HUES6 (cell line): ENCODE results near the gene OR13C8.
"Not testable (repeated sequence)": the region's sequence is repeated elsewhere in the genome, so short reads cannot be mapped to it uniquely, and the experiment has no call there.

ENCODE experiments used
- H3K27ac ChIP-seq: 2 replicates; pipeline ENCODE4 v1.7.0; 2013; ENCODE audit warnings: low read depth, mild to moderate bottlenecking, low read length, inconsistent platforms
- H3K27me3 ChIP-seq: 2 replicates; pipeline ENCODE4 v1.6.1; 2013; ENCODE audit warnings: low read length; ENCODE audit not compliant: control insufficient read depth, insufficient read depth
- H3K36me3 ChIP-seq: 2 replicates; pipeline ENCODE4 v1.6.1; 2013; ENCODE audit warnings: low read length; ENCODE audit not compliant: control insufficient read depth, insufficient read depth
- H3K4me1 ChIP-seq: 2 replicates; pipeline ENCODE4 v1.6.1; 2013; ENCODE audit warnings: low read length; ENCODE audit not compliant: control insufficient read depth, insufficient read depth
- H3K4me3 ChIP-seq: 2 replicates; pipeline ENCODE4 v1.5.1; 2013; ENCODE audit warnings: low read depth, low read length
- H3K9ac ChIP-seq: one replicate; pipeline ENCODE4 v1.6.1; 2013; ENCODE audit warnings: mild to moderate bottlenecking, low read length
- H3K9me3 ChIP-seq: 2 replicates; pipeline ENCODE4 v1.6.1; 2013; ENCODE audit warnings: low read depth, low read length; ENCODE audit not compliant: control insufficient read depth, insufficient read depth

OR13C8 gene

DNA sequence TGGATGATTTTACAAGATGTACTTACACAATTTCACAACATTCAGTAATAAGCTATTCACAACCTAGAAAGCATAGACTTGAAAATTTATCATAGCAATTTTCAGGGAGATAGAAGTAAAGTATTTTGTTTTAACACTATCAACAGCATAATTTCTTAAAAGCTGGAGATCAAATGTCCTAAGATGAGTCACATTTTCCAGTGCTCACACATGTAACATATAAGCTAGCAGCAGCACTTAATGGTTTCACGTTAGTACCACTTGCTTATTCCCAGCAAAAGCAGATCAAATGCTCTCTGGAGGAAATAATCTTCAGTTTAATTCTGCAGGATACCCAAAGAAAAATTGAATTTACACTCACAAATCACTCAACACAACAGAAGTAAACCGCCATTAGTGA, 6.5 kb downstream of the OR13C8 start:
- H3K9me3 ChIP-seq = peaks cover 12% of the 10 kb centered on the region; the same call in 1 of the 2 replicates
- H3K27ac ChIP-seq = no peak overlapping the region
- H3K36me3 ChIP-seq = no peaks in the 10 kb centered on the region
- H3K27me3 ChIP-seq = no peaks in the 10 kb centered on the region
- no peak overlapping the region for H3K4me3 ChIP-seq
- H3K4me1 ChIP-seq = no peaks in the 10 kb centered on the region
- H3K9ac ChIP-seq = no peak overlapping the region

DNA sequence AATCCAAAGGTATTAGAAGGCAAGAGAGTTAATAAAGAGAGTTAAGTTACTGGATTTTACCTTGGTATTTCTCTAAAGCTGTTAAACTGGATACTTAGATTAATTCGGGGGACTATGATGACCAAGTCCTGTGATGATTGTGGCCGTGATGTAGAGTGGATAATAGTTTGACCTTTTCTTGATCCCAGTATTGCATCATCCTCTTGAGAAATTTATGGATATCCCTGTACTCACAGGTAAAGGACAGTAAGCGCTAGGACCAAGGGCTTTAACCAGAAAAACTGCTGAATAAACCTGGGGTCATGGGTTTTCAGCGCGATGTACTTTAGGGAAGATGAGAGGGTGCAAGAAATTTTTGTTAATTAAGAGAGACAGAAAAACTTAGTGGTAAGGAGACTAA, 8.3 kb downstream of the OR13C8 start:
- H3K4me1 ChIP-seq = no peaks in the 10 kb centered on the region
- H3K9ac ChIP-seq = no peak overlapping the region
- no peak overlapping the region for H3K4me3 ChIP-seq
- no peak overlapping the region for H3K27ac ChIP-seq
- no peaks in the 10 kb centered on the region for H3K27me3 ChIP-seq
- peaks cover 10% of the 10 kb centered on the region; the same call in 1 of the 2 replicates for H3K9me3 ChIP-seq
- no peaks in the 10 kb centered on the region for H3K36me3 ChIP-seq

DNA sequence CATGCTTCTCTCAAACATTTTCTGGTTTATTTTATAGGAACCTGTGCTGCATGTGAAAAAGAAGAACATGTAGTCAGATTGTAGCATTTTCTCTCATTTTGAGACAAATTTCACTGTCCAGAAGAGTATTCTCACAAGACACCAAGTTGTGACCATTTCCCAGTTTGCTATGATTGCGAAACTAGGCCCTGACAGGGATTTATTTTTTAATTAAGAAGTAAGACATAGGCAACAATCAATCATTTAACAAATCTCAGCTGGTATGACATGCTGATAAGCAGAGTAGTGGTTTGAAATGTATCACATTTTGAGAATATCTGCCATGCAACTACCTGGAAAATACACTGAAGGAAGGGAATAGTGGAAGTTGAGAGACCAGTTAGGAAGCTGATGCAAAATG, 11.6 kb downstream of the OR13C8 start:
- Histone ChIP-seq H3K4me1 (no peaks in the 10 kb centered on the region), H3K27ac (no peak overlapping the region), H3K9ac (no peak overlapping the region), H3K27me3 (no peaks in the 10 kb centered on the region), H3K9me3 (no peaks in the 10 kb centered on the region), H3K4me3 (no peak overlapping the region), H3K36me3 (no peaks in the 10 kb centered on the region)

DNA sequence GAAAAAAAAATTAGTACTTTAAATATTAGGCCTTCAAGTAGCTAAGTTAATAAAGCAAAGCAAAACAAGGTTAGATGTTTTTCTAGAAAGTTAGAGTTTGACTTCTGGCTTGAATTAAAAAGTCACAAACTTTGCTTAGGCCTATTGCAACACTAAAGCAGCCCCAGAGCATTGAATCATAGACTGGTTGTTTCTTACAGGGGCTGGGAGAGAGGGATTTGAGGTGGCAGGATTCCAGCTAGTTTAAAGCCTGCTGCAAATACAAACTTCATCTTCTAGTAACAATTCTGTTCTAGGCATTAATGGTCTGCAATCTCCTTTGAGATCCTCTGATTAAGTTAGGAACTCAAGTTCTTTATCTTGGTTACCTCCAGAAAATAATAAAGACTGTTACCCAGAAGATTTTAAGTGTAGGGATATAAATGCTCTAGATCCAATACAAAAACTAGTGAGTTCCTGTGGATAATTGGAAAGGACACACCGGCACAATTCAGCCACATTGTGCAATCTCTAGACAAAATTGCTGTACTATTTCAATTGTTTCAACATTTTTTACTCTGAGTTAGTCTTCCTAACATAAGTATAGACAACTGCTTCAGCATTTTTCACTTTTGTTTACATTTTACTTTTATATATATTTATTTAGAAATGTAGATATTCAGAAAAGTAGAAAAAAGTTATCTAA, 17.7 kb downstream of the OR13C8 start:
- no peak overlapping the region for H3K4me3 ChIP-seq
- H3K36me3 ChIP-seq = no peaks in the 10 kb centered on the region
- no peaks in the 10 kb centered on the region for H3K9me3 ChIP-seq
- no peak overlapping the region for H3K9ac ChIP-seq
- H3K4me1 ChIP-seq = no peaks in the 10 kb centered on the region
- H3K27me3 ChIP-seq = no peaks in the 10 kb centered on the region
- no peak overlapping the region for H3K27ac ChIP-seq

DNA sequence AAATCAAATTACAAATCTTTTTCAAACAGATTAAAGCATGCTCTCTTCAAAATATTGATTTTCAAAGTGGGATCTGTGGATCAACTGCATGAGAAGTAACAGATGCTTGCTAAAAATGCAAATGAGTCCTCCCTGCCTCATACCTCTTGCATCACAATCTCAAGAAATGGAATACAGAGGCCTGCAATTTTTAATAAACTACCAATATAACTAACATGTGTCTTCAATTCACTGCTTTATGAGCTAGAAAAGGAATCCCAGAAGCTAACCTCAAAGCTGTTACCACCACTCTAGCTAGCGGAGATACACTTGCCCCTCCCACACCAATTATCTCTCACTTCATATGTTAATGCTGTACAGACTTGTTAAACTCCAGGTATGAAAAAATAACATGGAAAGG, 20.7 kb downstream of the OR13C8 start:
- Histone ChIP-seq H3K9me3 (no peaks in the 10 kb centered on the region), H3K4me3 (no peak overlapping the region), H3K9ac (no peak overlapping the region), H3K27ac (no peak overlapping the region), H3K36me3 (no peaks in the 10 kb centered on the region), H3K27me3 (no peaks in the 10 kb centered on the region), H3K4me1 (no peaks in the 10 kb centered on the region)

DNA sequence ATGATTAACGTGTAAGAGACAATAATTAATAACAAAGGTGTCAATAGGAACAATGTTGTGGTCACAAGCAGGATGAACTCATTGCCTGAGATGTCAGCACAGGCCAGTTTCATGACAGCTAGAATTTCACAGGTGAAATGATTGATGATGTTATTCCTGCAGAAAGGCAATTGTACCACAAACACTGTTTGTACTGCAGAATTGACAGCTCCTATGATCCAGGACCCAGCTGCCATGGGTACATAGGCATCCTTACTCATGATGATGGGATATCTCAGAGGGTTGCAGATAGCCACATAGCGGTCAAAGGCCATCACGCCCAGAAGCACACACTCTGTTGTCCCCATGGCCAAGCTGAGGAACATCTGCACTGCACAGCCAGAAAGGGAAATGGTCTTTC, 29.8 kb downstream of the OR13C8 start:
- H3K4me1 ChIP-seq, H3K27me3 ChIP-seq, H3K36me3 ChIP-seq, H3K9ac ChIP-seq, H3K27ac ChIP-seq, H3K4me3 ChIP-seq, H3K9me3 ChIP-seq: not testable (repeated sequence)

DNA sequence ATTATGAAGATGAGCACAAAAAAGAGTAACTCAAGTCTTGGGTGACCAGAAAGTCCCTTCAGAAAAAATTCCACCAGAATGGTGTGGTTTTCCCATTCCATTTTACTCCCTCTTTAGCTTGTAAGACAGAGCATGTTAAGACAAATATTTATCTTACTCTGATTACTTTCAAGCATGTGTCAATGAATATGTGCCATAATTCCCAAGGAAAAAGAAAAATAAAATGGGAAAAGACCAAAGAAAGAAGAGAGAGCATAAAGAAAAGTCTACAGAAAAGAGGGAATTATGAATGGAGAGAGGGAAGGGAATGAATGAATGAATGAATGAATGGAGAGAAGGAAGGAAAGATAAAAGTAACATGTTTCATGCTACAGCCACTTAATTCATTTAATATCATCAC, 30.3 kb downstream of the OR13C8 start, which contains the start of gene OR13C5:
Gene OR13C5 (minus strand): TSS at position 101 of the 400 bp plus-strand sequence. CDS start 0 bp downstream, at position 101.
- H3K36me3 ChIP-seq, H3K27me3 ChIP-seq, H3K9me3 ChIP-seq, H3K4me1 ChIP-seq, H3K9ac ChIP-seq, H3K27ac ChIP-seq, H3K4me3 ChIP-seq: not testable (repeated sequence)

DNA sequence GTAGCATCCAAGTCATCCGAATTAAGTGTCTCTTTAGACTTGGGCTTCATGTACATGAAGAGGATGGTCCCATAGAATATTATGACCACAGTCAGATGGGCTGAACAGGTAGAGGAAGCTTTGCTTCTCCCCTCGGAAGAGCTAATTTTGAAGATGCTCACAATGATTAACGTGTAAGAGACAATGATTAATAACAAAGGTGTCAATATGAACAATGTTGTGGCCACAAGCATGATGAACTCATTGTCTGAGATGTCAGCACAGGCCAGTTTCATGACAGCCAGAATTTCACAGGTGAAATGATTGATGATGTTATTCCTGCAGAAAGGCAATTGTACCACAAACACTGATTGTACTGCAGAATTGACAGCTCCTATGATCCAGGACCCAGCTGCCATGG, 35.8 kb downstream of the OR13C8 start:
- Histone ChIP-seq H3K9ac (no peak overlapping the region), H3K4me1 (no peaks in the 10 kb centered on the region), H3K4me3 (no peak overlapping the region), H3K36me3 (no peaks in the 10 kb centered on the region), H3K27me3 (no peaks in the 10 kb centered on the region), H3K9me3 (no peaks in the 10 kb centered on the region), H3K27ac (no peak overlapping the region)

DNA sequence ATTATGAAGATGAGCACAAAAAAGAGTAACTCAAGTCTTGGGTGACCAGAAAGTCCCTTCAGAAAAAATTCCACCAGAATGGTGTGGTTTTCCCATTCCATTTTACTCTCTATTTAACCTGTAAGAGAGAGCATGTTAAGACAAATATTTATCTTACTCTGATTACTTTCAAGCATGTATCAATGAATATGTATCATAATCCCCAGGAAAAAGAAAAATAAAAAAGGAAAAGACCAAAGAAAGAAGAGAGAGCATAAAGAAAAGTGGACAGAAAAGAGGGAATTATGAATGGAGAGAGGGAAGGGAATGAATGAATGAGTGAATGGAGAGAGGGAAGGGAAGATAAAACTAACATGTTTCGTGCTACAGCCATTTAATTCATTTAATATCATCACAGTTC, 36.6 kb downstream of the OR13C8 start, which contains the start of gene OR13C2:
Gene OR13C2 (minus strand): TSS at position 101 of the 400 bp plus-strand sequence. CDS start 0 bp downstream, at position 101.
- not testable (repeated sequence) for H3K4me1 ChIP-seq, H3K9me3 ChIP-seq, H3K36me3 ChIP-seq, H3K4me3 ChIP-seq, H3K9ac ChIP-seq, H3K27ac ChIP-seq, H3K27me3 ChIP-seq

DNA sequence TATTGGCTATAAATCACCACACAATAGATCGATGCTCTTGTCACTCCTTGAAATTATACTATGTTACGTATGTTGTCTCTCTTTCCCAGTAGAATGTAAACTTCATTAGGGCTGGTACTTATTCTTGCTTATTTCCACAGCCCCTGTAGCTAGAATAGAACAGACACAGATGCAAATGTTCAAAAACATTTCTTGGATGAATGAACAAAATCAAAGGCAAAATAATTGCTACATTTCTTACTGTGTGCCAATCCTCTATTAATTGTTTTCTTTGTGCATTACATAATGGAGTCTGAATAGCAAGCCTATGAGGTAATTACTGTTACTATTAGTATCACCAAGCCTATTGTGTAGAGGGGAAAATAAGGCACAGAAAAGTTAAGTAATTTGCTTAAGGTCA, 37.2 kb downstream of the OR13C8 start:
- H3K9ac ChIP-seq = no peak overlapping the region
- no peaks in the 10 kb centered on the region for H3K4me1 ChIP-seq
- no peaks in the 10 kb centered on the region for H3K36me3 ChIP-seq
- no peaks in the 10 kb centered on the region for H3K27me3 ChIP-seq
- H3K9me3 ChIP-seq = no peaks in the 10 kb centered on the region
- H3K4me3 ChIP-seq = no peak overlapping the region
- H3K27ac ChIP-seq = no peak overlapping the region

DNA sequence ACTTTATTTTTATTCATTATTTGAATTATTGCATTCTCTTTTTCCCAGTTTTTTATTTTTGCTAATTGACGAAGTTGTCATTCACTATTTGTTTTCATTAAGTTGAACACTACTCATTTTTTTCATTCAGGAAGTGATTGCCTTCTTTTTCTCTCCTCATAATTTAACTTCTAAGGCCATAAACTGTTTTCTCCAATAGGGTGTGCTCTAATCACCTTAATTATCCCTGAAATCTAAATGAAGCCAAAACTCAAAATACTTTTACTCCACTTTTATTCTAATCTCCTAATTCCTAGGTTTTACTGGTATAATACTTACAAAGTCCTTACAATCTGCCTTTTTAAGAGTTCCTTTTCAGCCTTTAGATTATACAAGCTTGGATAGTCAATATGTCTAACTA, 39.4 kb downstream of the OR13C8 start:
- H3K36me3 ChIP-seq = no peaks in the 10 kb centered on the region
- H3K9me3 ChIP-seq = no peaks in the 10 kb centered on the region
- no peak overlapping the region for H3K4me3 ChIP-seq
- H3K9ac ChIP-seq = no peak overlapping the region
- H3K27me3 ChIP-seq = no peaks in the 10 kb centered on the region
- no peak overlapping the region for H3K27ac ChIP-seq
- no peaks in the 10 kb centered on the region for H3K4me1 ChIP-seq
